NCI-H146 treated with DMSO at 0.1 percent for 48 hours (cell line): ENCODE data around the gene NRARP.
A peak's percentile ranks its signal among the peaks of the same experiment; 100 is the strongest.

Experiments used
- DNase-seq: peaks from one replicate; lab custom pipeline; 2025; ENCODE audit not compliant: unreplicated experiment; lab: John Stamatoyannopoulos, UW

Gene NRARP

DNA sequence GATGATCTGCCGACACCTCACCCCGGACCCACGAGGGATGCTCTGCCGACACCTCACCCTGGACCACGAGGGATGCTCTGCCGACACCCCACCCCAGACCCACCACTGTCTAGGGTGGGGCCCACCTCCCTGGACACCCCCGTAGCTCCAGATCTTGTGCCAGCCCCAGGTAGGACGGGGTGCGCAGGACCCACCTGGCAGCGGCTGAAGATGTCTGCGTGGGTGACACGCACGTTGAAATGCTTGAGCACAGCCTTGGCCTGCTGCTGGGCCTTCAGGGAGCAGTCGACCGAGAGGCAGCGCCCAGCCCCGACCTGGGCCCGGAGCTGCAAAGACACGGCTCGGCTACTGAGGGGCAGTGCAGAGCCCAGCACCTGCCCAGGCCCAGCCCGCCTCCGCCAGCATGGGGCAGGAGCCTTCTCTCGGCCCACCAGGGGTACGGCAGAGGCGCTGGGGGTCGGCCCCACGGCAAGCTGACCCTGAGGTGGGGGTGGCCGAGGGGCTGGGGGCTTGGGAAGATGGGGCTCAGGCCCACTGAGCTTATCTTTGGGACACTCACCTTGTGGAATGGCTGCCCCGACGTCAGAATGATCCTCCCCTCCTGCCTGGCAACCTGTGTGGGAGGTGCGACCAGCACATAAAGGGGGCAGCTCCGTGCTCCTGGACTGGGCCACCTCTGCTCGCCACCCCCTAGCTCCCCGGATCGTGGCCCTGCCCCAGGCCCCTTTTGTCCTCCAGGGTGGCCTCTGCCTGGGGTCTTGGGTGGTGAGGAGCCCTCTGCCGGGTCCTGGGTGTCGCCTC lies 21.7 kb upstream of the NRARP start:
- DNase-seq: no peak

DNA sequence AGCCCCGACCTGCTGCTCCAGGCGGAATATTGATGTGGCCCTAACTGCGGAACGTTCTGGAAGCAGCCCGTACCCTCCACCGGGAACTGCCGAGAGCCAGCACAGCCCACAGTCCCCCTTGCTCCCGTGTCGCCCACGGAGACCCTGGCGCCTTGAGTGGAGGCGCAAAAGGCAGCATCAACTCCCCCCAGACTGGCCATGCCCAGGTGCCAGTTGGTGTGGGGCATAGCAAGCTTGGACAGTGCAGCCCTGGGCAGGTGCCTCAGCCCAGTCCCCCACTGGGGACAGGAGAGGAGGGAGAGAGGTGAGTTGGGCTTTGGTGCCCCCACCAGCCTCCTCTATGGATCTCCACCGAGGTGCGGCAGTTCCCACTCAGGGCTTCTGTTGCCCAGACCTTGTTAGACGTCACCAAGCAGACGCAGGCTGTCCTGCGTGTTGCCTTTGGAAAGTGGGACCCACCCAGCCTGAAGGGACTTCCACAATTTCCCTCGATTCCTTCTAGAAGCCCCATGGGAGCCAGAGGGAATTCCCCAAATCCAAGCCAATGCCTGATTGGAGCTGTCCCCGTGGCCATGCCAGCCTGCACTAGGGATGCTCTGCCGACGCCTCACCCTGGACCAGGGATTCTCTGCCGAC lies 19.8 kb upstream of the NRARP start:
- DNase-seq: no peak

DNA sequence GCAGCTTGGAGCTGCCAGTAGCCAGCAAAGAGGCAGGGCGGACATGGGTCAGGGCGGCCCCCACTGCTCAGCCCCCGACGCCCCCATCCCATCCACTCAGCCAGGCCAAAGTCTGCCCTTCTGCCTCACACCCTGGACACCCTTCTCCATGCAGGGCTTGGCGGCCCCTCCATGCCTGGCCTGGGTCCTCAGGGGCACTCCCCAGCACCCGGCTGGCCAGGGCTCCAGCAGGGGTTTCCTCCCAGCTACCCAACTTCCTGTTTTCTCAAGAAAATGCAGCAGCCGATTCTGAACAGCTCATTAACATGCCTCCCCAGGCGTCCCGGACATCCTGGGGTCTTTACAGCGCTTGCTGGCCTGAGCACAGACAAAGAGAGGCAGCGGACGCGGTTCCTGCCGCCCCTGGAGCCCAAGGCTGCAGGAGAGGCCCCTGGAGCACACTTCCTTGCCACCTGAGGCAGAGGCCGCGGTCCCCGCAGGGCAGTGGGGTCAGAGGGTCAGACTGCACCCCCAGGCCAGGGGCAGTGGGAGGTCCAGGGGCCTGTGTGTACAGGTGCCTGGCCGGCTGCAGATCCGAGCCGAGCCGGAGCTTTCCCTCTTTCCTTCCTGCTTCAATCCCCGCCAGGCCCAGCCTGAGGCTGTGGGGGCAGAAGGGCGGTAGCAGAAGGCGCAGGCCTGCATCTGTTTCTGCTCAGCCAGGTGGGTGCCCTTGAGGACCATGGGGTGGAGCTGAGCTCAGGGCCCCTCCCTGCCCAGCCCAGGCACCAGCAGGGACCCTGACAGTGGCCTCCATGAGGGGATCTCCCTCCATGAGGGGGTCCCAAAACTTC lies 18.7 kb upstream of the NRARP start:
- peak; percentile 52 for DNase-seq

DNA sequence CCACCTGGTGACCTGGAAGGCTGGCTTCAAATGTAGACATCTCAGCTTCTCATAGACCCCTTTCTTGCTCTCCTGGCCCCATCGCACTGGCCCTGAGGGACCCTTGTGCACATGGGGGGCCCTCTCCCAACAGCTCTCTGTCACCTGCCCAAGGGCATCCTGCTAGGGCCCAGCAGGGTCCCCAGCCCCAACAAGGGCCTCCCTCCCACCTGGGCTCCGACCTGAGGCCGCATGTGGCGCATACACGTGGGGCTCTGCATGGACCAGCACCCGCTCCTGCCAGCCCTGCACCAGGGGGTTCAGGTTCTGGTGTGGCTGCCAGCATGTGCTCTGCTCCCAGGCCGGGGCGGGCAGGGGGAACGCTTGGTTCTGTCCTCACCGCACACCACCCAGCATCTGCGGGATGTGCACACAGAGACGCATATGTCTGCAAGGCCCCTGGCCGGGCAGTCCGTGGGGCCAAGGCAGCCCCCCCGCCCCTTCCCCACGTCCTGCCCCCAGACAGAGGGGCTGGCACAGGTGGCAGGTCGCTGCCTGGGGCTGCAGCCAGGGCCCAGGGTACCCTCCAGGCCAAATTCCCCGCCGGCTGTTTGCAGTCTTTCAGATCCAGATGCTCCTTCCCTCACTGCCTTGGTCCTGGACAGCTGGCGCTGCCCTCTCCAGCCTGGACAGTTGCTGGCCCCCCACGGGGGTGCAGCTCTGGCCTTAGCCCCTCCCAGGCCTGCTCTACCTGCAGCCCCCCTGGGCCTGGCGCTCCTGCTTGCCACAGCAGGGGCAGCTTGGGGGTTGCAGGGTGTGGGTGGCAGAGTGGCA lies 17.9 kb upstream of the NRARP start:
- no peak for DNase-seq

DNA sequence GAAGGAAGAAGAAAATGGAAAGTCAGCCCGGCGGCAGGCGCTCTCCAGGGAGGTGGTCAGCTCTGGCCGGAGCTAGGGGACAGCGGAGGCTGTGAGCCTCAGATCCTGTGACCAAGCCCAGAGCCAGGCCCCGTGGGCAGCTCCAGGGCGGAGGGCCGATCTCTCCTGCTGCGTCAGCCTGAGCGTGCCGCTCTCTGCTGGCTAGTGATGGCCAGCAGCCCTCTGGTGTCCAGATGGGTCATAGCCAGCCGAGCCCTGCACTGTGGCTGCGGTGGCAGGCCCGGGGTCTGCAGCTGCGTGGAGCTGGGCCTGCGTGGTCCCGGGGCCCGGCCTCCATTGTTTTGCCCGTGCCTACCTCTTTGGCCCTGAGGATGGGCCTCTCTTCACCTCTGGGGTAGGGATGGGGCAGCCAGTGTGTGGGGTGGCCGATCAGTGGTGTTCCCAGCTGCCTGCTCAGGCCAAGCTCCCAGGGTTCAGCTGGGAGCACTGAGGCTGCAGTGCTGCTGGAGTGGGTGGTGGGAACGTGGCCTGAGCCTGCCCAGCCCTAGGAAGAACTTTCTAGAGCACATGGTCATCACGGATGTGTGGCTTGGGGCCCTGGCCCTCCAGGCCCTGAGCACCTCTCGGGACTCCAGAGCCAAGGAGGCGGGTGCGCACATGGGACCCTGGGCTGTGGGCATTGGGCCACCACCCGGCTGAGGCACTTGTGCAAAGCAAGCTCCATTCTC lies 17.1 kb upstream of the NRARP start:
- no peak for DNase-seq

DNA sequence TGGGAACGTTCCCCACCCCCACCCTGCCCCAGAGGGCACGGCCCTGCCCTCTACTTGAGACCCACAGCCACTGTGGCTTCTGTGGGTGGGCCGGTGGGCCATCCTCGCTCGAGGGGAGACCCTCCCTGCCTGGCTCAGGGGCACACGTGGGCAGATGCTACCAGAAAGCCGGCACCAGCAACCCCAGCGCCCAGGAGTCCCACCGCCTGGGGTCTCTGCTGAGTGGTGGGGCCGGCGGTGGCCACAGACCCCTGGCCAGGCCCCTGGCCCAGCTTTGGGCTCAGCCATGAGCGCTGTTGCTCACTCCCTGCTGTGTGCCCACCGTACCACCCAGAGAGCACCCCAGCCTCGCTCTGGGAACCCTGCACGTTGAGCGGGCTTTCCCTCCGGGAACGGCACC lies 16.5 kb upstream of the NRARP start:
- DNase-seq: no peak

DNA sequence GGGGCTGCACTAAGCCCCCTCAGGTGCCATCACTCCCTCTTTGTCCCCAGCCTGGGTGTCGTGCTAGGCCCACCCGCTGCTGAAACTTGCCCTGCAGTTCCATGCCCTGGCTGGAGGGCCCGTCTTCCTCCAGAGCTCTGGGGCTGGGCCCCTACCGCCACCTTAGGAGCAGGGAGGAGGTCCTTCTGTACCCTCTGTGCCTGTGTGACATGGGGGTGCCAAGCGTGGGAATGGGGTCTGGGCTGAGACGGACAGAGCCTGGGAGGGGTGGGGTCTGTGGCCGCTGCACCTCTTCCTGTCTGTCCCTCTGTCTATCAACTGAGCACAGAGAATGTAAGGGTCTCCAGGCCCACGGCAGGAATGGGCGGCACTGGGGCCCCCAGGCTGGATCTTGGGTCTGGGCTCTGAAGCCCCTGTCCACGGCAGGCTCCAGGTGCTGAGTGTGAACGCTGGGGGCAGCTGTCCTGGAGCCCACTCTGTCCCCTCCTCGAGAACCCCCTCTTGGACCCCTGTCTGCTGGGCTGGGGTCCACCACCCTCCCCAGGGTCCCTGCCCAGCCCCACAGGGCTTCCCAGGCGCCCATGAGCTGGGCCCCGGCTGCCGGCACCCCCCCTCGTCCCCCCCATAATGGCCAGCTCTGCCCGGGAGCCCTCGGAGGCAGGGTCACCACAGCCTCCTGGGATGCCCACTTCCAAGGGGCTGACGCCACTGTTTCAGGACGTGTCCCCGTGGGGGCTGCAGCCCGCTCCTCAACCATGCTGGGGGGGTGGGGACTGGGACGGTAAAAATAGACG lies 15.8 kb upstream of the NRARP start:
- no peak for DNase-seq

DNA sequence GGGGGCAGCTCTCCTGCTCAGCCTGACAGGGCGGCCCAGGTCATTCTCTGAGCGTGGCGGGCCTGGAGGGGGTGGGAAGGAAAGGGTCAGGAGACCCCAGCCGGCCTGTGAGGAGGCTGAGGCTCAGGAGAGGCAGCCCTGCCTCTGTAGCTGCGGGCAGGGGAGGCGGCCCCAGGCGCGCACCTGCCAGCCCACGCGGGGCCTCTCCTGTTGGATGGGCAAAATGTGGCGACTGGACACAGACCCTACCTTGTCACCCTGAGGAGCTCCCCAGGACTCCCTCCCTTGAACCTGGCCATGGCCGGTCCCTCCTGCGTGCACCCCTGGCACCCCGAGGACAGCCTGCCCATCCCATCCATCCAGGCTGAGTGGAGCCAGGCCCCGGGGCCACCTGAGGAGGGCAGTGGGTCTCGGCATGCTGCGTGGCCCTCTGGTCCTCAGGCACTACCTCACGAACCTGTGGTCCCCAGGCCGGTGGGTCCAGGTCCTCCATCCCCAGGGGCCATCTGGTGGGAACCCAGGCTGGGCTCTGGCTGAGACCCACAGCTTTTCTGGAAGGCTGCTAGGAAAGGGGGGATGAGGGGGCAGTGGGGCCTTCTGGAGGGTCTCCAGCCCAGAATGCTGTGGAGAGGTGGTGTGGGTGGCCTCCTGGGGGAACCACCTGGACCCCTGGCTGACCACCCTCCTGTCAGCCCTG lies 15.1 kb upstream of the NRARP start:
- DNase-seq: no peak

DNA sequence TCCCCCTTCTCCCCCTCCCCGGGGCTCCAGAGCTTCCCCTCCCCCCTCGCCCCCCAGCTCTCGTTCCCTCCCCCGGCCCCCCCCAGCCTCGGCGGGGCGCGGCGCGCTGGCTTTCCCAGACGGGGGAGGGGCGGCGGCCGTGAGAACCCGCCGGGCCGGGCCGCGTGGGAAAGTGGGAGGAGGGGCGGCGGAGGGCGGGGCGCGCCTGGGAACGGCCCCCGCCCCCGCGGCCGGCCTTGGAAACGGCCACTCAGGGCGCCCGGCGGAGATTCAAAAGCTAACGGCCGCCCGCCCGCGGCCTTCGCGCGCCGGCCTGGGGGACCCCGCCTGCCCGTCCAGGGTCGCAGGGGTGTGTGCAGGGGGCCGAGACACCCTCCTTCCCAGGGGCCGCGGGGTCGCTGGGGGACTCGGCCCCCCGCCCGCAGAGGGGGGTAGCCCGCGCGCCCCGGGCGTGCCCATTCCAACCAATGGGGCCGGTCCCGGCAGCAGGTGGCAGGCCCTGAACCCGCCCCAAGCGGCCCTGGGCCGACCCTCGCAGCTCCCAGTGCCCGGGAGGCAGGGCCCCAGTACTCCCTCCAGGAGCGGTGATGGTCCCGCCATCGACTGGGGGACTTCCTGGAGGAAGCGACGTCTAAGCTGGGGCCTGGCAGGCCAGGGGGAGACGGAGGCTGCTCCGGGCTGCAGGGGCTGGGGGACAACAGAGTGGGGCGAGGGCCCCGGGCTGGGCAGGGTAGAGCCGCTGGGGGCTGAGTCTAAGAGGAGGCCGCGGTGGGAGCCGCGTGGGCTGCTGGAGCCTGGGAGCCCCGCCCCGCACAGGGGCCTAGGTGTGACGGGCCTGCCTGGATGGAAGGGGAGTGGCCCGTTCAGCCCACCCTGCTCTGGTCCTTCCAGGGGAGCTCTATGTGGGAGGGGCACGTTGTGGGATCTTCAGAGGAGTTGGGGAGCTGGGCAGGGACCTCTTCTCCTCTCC lies 14.2 kb upstream of the NRARP start:
- no peak for DNase-seq

DNA sequence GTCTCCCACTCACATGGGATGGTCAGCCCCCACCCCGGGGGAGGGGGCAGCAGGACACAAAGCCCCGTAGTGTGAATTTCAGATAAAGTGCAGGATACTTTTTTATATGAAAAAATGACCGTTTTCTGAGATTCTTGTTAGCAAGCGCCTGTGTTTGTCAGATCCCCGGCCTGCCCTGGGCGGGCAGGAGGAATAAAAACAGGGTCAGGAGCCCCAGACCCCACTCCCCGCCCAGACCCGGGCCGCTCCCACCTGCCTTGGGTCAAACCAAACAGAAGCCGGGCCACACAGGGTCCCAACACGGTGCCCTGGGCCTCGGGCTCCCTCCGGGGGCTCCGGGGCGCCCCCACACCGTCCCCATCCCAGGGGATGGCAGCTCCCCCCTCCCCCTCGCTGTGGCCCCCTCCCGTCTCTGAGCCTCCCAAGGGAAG lies 13.5 kb upstream of the NRARP start:
- no peak for DNase-seq

DNA sequence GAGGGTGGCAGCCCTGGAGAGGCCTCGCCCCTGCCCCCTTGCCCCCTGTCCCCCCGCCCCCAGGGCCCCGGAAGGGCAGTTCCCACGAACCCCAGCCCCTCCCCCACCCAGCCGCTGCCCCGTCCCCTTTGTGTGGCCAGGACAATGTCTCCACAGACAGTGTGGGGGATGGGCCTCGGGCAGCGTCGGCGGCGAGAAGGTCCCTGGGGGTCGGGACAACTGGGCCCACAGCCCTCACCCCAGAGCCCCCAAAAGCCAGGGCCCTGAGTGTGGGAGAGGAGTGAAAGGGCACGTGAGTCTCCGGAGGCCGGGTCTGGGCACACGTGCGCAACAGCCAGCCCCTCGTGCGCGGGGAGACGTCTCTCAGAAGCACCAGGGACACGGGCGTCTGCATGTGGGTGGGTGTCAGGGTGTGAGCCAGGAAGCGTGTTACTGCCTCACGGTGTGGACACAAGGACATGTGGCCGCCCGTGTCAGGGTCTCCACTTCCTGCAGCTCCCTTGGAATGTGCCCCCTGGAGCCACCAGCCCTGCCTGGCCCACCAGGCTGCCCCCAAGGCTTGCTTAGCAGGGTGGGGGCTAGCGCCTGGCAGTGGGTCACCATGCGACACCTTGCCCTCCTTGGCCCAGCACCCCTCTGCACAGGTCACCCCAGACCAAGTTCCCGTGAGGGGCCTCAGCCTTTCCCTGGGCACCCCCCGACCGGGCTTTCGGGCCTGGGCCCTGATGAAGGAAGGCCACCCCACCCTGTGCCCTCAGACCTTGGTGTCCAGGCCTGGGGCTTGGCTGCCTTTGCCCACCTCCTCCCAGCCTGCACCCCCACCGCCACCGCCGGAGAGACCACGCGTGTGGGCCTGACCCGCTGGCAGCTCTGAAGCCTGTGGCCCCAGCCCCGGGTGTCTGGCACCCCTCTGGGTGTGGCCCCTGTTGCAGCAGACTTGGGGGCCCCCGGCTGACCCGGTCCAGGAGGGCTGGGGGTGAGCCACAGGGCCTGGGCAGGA lies 12.8 kb upstream of the NRARP start:
- DNase-seq: no peak

DNA sequence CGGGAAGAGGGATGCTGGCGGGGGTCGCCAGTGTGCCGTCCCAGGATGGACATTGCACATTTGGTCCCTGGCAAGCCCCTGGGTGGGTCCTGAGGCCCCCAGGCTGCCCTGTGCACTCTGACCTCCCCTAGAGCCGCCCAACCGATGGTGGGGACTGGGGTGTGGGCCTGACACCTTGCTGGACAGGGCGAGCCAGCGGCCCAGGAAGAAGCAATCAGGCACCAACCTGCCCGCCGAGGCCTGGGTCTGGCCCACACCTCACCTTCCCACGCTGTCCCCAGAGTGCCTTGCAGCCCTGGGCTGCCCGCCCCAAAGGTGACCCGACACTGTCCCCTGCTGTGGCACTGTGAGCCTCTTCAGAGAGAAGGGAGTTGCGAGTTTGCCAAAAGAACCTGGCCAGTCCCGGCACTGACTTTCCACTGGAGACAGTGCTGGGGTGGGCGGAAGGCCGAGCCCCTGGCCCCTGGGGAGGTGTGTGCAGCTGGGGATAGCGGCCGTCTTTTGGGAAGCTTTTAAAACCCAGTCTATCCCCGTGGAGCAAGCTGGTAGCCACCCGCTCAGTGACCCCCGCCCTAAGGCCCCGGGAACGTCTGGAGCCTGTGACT lies 12.0 kb upstream of the NRARP start:
- no peak for DNase-seq

DNA sequence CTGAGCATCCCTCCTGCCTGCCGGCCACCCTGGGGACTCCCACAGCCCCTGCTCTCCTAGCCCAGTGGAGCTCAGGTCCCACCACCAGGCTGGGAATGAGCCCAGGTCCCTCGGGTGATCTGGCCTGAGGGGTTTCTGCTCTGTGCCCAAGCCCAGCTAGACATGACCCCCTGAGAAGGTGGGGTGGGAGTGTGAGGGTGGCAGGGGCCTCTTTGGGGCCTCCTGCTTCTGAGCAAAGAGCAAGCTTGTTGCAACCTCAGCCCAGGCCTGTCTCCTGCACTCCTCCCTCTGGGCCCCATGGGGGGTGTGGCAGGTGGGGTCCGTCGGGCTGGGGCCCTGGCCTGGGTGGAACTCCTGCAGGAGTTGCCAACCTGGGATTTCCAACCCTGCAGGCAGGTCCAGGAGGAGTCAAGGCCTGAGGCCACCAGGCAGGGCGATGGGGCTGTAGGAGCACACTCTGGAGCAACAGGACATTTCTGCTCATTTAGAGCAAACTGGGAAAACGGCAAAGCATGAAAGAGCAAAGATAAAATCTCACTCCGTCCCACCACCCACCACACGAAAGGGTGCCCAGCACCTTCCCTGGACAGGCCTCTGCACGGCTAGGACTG lies 11.4 kb upstream of the NRARP start:
- DNase-seq: no peak

DNA sequence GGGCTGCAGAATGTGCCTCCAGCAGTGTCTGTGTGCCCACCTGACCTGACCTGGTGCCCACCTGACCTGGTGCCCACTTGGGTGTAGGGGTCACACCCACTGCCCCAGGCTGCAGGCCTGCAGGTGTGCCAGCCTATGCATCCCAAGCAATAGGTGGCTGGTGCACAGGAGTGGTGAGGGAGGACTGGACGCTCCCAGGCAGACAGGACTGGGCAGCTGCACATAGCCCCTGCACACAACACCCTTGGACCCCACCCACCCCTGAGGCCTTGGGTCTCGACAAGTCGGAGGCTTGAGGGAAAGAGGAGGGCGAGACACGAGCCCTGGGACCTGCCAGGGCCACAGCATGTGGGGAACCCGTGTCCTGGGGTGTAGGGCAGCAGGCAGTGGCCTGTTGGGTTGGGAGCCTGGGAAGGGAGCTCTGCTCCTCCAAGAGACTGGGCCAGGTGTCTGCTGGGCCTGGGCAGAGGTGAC lies 10.8 kb upstream of the NRARP start:
- no peak for DNase-seq

DNA sequence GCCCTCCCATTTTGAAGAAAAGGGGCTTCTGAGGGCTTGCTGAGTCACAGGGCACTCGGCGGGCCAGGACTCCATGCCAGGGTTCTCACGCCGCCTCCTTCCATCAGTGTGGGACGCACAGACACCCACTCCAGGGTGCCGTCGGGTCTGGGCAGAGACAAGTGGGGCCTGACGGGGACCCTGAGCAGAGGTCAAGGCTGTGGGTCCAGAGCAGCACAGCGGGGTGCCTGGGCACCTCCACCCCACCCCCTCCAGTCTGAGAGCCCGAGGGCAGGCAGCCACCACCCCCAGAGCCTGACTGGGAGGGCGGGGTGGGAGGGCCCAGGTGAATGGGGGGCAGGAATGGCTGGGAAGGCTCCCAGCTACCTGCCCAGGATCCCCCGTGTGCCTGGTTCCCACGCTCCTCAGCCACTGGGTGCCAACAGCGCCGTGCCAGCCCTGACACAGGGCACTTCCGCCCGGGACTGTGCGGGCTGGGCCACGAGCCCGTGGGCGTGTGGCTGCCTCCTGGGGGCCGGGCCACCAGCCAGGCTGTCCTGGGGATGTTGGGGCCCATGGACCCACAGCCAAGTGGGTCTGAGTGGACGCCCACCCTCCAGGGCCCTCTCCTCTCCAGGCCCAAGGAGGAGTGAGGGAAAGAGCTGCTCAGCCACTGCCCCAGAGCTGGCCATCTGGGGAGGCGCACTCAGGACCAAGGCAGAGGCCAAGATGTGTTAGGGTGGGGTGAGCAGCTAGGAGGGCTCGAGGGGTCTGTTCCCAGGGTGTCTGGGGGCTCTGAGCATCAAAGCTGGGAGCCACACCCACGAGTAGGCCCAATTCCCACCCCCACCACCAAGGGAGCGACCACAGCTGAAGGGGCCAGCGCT lies 10.1 kb upstream of the NRARP start:
- no peak for DNase-seq
